ENCODE results near the gene PIF1. TPM values are rescaled to one million over a fixed set of nuclear protein-coding genes. Genes with fewer than 3 reads are reported as not detected.

PIF1 gene
- total and polyA plus RNA-seq, 4 donors = 0.50 to 4.2 (median 1.7) TPM

DNA sequence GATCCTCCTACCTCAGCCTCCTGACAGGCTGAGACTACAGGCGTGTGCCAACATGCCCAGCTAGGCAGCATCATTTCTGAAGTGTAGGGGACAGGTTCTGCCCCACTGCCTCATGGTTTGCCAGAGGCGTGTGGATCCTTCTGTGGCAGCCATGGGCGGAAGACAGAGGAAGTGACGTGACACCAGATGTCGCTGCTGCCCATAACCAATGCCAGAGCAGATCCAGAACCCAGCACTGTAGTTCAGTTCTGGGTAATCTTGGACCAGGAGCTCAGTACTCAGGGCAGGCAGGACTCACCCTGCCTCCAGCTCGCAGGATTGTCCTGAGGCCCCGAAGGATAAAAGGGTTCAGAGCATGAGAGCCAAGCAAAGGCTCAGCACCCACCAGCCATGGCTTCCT is 58.2 kb downstream of the PIF1 start:
- no peak for ATAC-seq (ENCODE audit: low FRiP score)
- intact Hi-C loops (cut with DNase I) = no loop called here
- no peaks in the 10 kb centered on the region for H3K9me3 ChIP-seq (ENCODE audit: control insufficient read depth, low read length)
- no peak overlapping the region for H3K4me3 ChIP-seq (ENCODE audit: low read length in 2 of 2)
- H3K27ac ChIP-seq (ENCODE audit: low read depth in 1 of 2, low read length in 2 of 2) = no peak overlapping the region
- no peaks in the 10 kb centered on the region for H3K36me3 ChIP-seq (ENCODE audit: control insufficient read depth in 1 of 2, insufficient read depth in 2 of 2, low read length in 1 of 2)
- DNase-seq = no peak
- H3K27me3 ChIP-seq (ENCODE audit: control insufficient read depth in 1 of 2, insufficient read depth in 2 of 2, low read length in 1 of 2) = no peaks in the 10 kb centered on the region
- WGBS, 2 donors = 91 to 95% methylated on average over 7 of the region's 7 CpGs
- no peaks in the 10 kb centered on the region for H3K4me1 ChIP-seq (ENCODE audit: control insufficient read depth in 1 of 2, insufficient read depth in 2 of 2, low read length in 2 of 2)

DNA sequence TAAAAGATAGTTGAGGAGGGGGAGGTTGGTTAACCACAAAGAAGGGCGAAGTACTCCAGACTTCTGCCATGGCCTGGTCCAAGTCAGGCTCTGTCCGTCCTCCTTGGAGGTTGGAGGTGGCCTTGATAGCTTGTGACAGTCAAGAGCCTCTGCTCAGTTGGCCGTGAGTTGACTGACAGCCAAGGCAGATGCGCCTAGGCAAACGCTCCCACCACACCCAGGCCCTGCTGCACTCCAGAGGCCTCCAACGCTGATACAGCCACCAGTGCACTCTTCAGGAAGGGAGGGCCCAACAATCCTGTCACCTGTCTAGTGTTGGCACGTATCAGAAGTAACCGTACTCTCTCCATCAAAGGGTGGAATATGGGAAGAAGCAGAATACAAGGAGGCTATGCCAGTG is 59.4 kb downstream of the PIF1 start:
- 95 to 96% methylated on average over 8 of the region's 8 CpGs for WGBS, 2 donors
- Histone ChIP-seq H3K27ac (ENCODE audit: low read depth in 1 of 2, low read length in 2 of 2) (no peak overlapping the region), H3K9me3 (ENCODE audit: control insufficient read depth, low read length) (no peaks in the 10 kb centered on the region), H3K4me1 (ENCODE audit: control insufficient read depth in 1 of 2, insufficient read depth in 2 of 2, low read length in 2 of 2) (no peaks in the 10 kb centered on the region), H3K4me3 (ENCODE audit: low read length in 2 of 2) (no peak overlapping the region), H3K27me3 (ENCODE audit: control insufficient read depth in 1 of 2, insufficient read depth in 2 of 2, low read length in 1 of 2) (no peaks in the 10 kb centered on the region), H3K36me3 (ENCODE audit: control insufficient read depth in 1 of 2, insufficient read depth in 2 of 2, low read length in 1 of 2) (no peaks in the 10 kb centered on the region)
- intact Hi-C loops (cut with DNase I) = no loop called here
- no peak for DNase-seq
- ATAC-seq (ENCODE audit: low FRiP score) = no peak

Other genes starting within 250 kb of the PIF1 start
- 1 to 10 TPM; 6.9 to 9.9 TPM for gene RBPMS2, start 50.1 kb downstream of the PIF1 start, total RNA-seq
- gene RBPMS2, start 50.1 kb downstream of the PIF1 start, polyA plus RNA-seq = 1 to 10 TPM in 1 of 2 donors, under 1 TPM in 1; 0.51 to 1.0 TPM
- 10 to 100 TPM; 46.2 to 50.4 TPM for gene PLEKHO2, start 16.3 kb upstream of the PIF1 start, total RNA-seq
- gene PLEKHO2, start 16.3 kb upstream of the PIF1 start, polyA plus RNA-seq = 10 to 100 TPM; 12.2 to 13.5 TPM
- gene ANKDD1A, start 86.3 kb upstream of the PIF1 start, total RNA-seq = 10 to 100 TPM; 22.3 to 29.2 TPM
- 10 to 100 TPM; 11.1 to 14.7 TPM for gene ANKDD1A, start 86.3 kb upstream of the PIF1 start, polyA plus RNA-seq
- gene SPG21, start 164.3 kb upstream of the PIF1 start, total RNA-seq = 10 to 100 TPM; 58.0 to 77.0 TPM
- 10 to 100 TPM; 54.6 to 72.6 TPM for gene SPG21, start 164.3 kb upstream of the PIF1 start, polyA plus RNA-seq
- gene MTFMT, start 204.0 kb upstream of the PIF1 start, total RNA-seq = 10 to 100 TPM; 11.3 to 15.2 TPM
- 10 to 100 TPM in 1 of 2 donors, 1 to 10 TPM in 1; 6.1 to 11.0 TPM for gene MTFMT, start 204.0 kb upstream of the PIF1 start, polyA plus RNA-seq
- gene SLC51B, start 219.7 kb upstream of the PIF1 start, total RNA-seq = not detected
- gene SLC51B, start 219.7 kb upstream of the PIF1 start, polyA plus RNA-seq = 10 to 100 TPM in 1 of 2 donors, not detected in 1; 31.4 TPM
- 100 to 1,000 TPM in 1 of 2 donors, 10 to 100 TPM in 1; 86.9 to 171 TPM for gene RASL12, start 242.3 kb upstream of the PIF1 start, total RNA-seq
- 10 to 100 TPM; 51.3 to 82.1 TPM for gene RASL12, start 242.3 kb upstream of the PIF1 start, polyA plus RNA-seq

Data from aorta (tissue), 5 donors.